ENCODE measurements around the gene TCTN2. TPM values are rescaled to one million over a fixed set of nuclear protein-coding genes. Genes with fewer than 3 reads are reported as not detected.

Gene TCTN2
- polyA plus RNA-seq, 1 experiment = 8.1 TPM

GRCh38 chr12:123683964-123684363 lies 13.1 kb downstream of the TCTN2 start:
- TF ChIP-seq, protein P1, sequence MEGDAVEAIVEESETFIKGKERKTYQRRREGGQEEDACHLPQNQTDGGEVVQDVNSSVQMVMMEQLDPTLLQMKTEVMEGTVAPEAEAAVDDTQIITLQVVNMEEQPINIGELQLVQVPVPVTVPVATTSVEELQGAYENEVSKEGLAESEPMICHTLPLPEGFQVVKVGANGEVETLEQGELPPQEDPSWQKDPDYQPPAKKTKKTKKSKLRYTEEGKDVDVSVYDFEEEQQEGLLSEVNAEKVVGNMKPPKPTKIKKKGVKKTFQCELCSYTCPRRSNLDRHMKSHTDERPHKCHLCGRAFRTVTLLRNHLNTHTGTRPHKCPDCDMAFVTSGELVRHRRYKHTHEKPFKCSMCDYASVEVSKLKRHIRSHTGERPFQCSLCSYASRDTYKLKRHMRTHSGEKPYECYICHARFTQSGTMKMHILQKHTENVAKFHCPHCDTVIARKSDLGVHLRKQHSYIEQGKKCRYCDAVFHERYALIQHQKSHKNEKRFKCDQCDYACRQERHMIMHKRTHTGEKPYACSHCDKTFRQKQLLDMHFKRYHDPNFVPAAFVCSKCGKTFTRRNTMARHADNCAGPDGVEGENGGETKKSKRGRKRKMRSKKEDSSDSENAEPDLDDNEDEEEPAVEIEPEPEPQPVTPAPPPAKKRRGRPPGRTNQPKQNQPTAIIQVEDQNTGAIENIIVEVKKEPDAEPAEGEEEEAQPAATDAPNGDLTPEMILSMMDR (IDR thresholded peaks at IDR 0.05; ENCODE audit: insufficient read depth, low read depth, low read length) = no peak
- Histone ChIP-seq H3K27me3 (ENCODE audit: control insufficient read depth, insufficient read depth, low read length) (no peaks in the 10 kb centered on the region), H3K36me3 (ENCODE audit: control insufficient read depth, insufficient read depth, low read length) (peaks cover 3% of the 10 kb centered on the region), H3K4me3 (ENCODE audit: low read depth, low read length) (no peak overlapping the region)
- ChIA-PET CTCF (interaction anchor here (0.7 kb wide), 1 partner anchor 19 kb away, joined by 3 read pairs; no protein-coding TSS in a partner anchor), POLR2A (no interaction called here)
- no peak for DNase-seq (ENCODE audit: low read depth)

GRCh38 chr12:123686636-123687190 lies 15.8 kb downstream of the TCTN2 start:
- POLR2A ChIA-PET = no interaction called here

DNA sequence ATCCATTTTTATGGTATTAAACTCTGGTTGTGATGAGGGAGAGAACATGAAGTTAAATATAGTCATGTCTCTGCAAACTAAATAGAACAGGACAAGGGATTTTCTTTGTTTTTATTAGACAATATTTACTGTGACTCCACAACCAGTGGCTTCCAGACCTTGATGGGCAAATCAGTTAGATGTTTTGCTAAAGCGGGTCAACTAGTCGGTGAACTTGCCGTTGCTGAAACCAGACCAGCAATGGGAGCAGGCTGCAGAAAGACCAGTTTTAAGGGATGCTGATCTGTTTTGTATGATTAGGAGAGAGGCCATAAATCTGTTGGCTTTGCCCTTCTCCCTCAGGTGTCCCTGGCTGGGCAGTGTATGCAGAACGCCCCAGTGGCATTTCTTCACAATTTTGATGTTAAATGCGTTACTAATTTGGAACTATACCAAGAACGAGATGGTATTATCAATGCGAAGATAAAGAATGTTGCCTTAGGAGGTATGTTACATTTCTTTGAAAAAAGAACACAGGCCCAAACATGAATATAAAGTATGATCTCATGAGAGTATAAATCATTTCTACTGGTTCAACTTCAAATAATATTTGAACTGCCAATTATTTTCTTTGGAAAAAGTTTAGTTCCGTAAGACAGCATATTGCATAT lies 19.4 kb downstream of the TCTN2 start:
- TF ChIP-seq, protein P1 (IDR thresholded peaks at IDR 0.05; ENCODE audit: insufficient read depth, low read depth, low read length) = no peak
- POLR2A ChIA-PET = no interaction called here
- Histone ChIP-seq H3K36me3 (ENCODE audit: control insufficient read depth, insufficient read depth, low read length) (peaks cover 6% of the 10 kb centered on the region), H3K4me3 (ENCODE audit: low read depth, low read length) (no peak overlapping the region), H3K27me3 (ENCODE audit: control insufficient read depth, insufficient read depth, low read length) (no peaks in the 10 kb centered on the region)
- CTCF ChIA-PET = no interaction called here
- no peak for DNase-seq (ENCODE audit: low read depth)

More at GRCh38 chr12:123686636-123687190, 15.8 kb downstream of the TCTN2 start:
- Histone ChIP-seq H3K4me3 (ENCODE audit: low read depth, low read length) (no peak overlapping the region), H3K27me3 (ENCODE audit: control insufficient read depth, insufficient read depth, low read length) (no peaks in the 10 kb centered on the region), H3K36me3 (ENCODE audit: control insufficient read depth, insufficient read depth, low read length) (peaks cover 4% of the 10 kb centered on the region)
- DNase-seq (ENCODE audit: low read depth) = no peak
- CTCF ChIA-PET = no interaction called here
- TF ChIP-seq, protein P1 (IDR thresholded peaks at IDR 0.05; ENCODE audit: insufficient read depth, low read depth, low read length) = no peak

DNA sequence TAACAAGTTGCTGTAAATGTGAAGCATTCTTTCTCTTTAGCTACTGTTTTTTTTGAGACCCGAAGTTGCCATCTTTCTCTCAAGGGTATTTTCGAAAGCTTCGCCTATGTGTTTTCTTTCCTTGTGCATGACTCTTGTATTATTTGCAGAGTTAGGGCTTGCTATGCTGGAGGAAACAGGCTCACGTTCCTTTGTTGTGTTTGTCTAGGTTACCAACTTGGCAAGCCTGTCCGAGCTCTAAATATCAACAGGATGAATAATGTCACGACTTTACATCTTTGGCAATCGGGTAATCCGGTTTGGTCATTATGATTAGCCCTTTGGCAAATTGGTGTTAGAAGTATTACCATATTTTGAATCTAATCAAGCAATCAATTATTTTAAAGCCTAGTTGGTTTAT lies 25.3 kb downstream of the TCTN2 start:
- no peak for DNase-seq (ENCODE audit: low read depth)
- CTCF ChIA-PET = no interaction called here
- Histone ChIP-seq H3K36me3 (ENCODE audit: control insufficient read depth, insufficient read depth, low read length) (peaks cover 9% of the 10 kb centered on the region), H3K27me3 (ENCODE audit: control insufficient read depth, insufficient read depth, low read length) (no peaks in the 10 kb centered on the region), H3K4me3 (ENCODE audit: low read depth, low read length) (no peak overlapping the region)
- TF ChIP-seq, protein P1 (IDR thresholded peaks at IDR 0.05; ENCODE audit: insufficient read depth, low read depth, low read length) = no peak
- POLR2A ChIA-PET = no interaction called here

GRCh38 chr12:123696646-123697045 lies 25.7 kb downstream of the TCTN2 start:
- no peak overlapping the region for H3K4me3 ChIP-seq (ENCODE audit: low read depth, low read length)
- POLR2A ChIA-PET = no interaction called here
- TF ChIP-seq, protein P1 (IDR thresholded peaks at IDR 0.05; ENCODE audit: insufficient read depth, low read depth, low read length) = no peak
- CTCF ChIA-PET = no interaction called here
- peaks cover 9% of the 10 kb centered on the region for H3K36me3 ChIP-seq (ENCODE audit: control insufficient read depth, insufficient read depth, low read length)
- DNase-seq (ENCODE audit: low read depth) = no peak
- no peaks in the 10 kb centered on the region for H3K27me3 ChIP-seq (ENCODE audit: control insufficient read depth, insufficient read depth, low read length)

All from BJ (cell line).